GM23338 (cell line): ENCODE data around the gene RALY. TPM values are rescaled to one million over a fixed set of nuclear protein-coding genes. Genes with fewer than 3 reads are reported as not detected.

Source experiments
- ATAC-seq: fragments of 200-7000 bp; cut with Tn5 transposase; 3 replicates; pipeline ENCODE4 v1.9.1; 2020
- DNase-seq: peaks from one replicate; pipeline ENCODE4 v3.0.0-alpha.2; 2015; ENCODE audit warnings: low spot score
- H2AFZ ChIP-seq: fragments of 200-600 bp; sonication (generic); 2 replicates; pipeline ENCODE4 v1.8.0; 2016; ENCODE audit warnings: antibody characterized with exemption, mild to moderate bottlenecking, moderate library complexity
- H3F3A ChIP-seq: fragments of 200-600 bp; sonication (generic); replicated peaks from 2 replicates; pipeline ENCODE4 v1.8.0; 2017; ENCODE audit warnings: antibody characterized with exemption, mixed run types, low read depth
- H3K27ac ChIP-seq: fragments of 200-600 bp; sonication (generic); 2 replicates; pipeline ENCODE4 v1.6.1; 2016; ENCODE audit warnings: low read depth
- H3K27me3 ChIP-seq: fragments of 200-600 bp; sonication (generic); 2 replicates; pipeline ENCODE4 v1.8.0; 2016; ENCODE audit warnings: mild to moderate bottlenecking, mixed run types, moderate library complexity; ENCODE audit not compliant: insufficient read depth
- H3K36me3 ChIP-seq: fragments of 200-600 bp; sonication (generic); 2 replicates; pipeline ENCODE4 v1.8.0; 2016; ENCODE audit warnings: mild to moderate bottlenecking; ENCODE audit not compliant: insufficient read depth
- H3K4me1 ChIP-seq: fragments of 200-600 bp; sonication (generic); 2 replicates; pipeline ENCODE4 v1.8.0; 2016; ENCODE audit warnings: mild to moderate bottlenecking, moderate library complexity; ENCODE audit not compliant: insufficient read depth
- H3K4me2 ChIP-seq: fragments of 200-600 bp; sonication (generic); 2 replicates; pipeline ENCODE4 v1.7.1; 2017; ENCODE audit warnings: mixed run types
- H3K4me3 ChIP-seq: fragments of 200-600 bp; sonication (generic); 2 replicates; pipeline ENCODE4 v1.6.1; 2016; ENCODE audit warnings: mixed run types
- H3K79me2 ChIP-seq: fragments of 200-600 bp; sonication (generic); replicated peaks from 2 replicates; pipeline ENCODE4 v1.8.0; 2017; ENCODE audit warnings: mild to moderate bottlenecking; ENCODE audit not compliant: insufficient read depth
- H3K9me2 ChIP-seq: fragments of 200-600 bp; sonication (generic); 2 replicates; pipeline ENCODE4 v1.8.0; 2017; ENCODE audit not compliant: insufficient read depth
- H4K20me1 ChIP-seq: fragments of 200-600 bp; sonication (generic); replicated peaks from 2 replicates; pipeline ENCODE4 v1.8.0; 2017; ENCODE audit warnings: mild to moderate bottlenecking; ENCODE audit not compliant: insufficient read depth
- H3K27ac Mint-ChIP-seq: 2 replicates; pipeline ENCODE4 v1.8.0; 2020; ENCODE audit warnings: inconsistent platforms, mild to moderate bottlenecking, moderate library complexity, mixed read lengths
- H3K27me3 Mint-ChIP-seq: 3 replicates; pipeline ENCODE4 v1.8.0; 2022; ENCODE audit warnings: low read depth, mild to moderate bottlenecking, moderate library complexity, mixed read lengths, inconsistent platforms; ENCODE audit not compliant: insufficient read depth, poor library complexity
- H3K36me3 Mint-ChIP-seq: 3 replicates; pipeline ENCODE4 v1.8.0; 2021; ENCODE audit warnings: low read depth, mild to moderate bottlenecking, inconsistent platforms, moderate library complexity, mixed read lengths
- H3K4me1 Mint-ChIP-seq: 3 replicates; pipeline ENCODE4 v1.8.0; 2020; ENCODE audit warnings: mild to moderate bottlenecking, inconsistent platforms, mixed read lengths
- H3K4me3 Mint-ChIP-seq: 3 replicates; pipeline ENCODE4 v1.8.0; 2021; ENCODE audit warnings: moderate library complexity, mild to moderate bottlenecking, inconsistent platforms, mixed read lengths
- H3K9me3 Mint-ChIP-seq: 3 replicates; pipeline ENCODE4 v1.8.0; 2020; ENCODE audit warnings: moderate library complexity, mild to moderate bottlenecking, inconsistent platforms, mixed read lengths
- CTCF ChIP-seq, 2 experiments: fragments of 200-600 bp in 1 of 2; sonication (generic) in 1 of 2; conservative IDR thresholded peaks; 2 replicates each; pipeline versions ENCODE4 v1.5.1 to v1.6.1; 2016 to 2017; ENCODE audit warnings: antibody characterized with exemption in 2 of 2, low read depth in 2 of 2, mild to moderate bottlenecking in 2 of 2, moderate library complexity in 1 of 2
- EZH2phosphoT487 ChIP-seq: fragments of 200-600 bp; sonication (generic); IDR thresholded peaks from one replicate; pipeline ENCODE4 v1.8.1; 2018; ENCODE audit warnings: antibody characterized with exemption; ENCODE audit not compliant: unreplicated experiment
- NANOG ChIP-seq: IDR thresholded peaks from 2 replicates; pipeline ENCODE4 v1.6.1; 2016; ENCODE audit warnings: antibody characterized with exemption, borderline replicate concordance
- POLR2AphosphoS5 ChIP-seq: IDR thresholded peaks from 2 replicates; pipeline ENCODE4 v1.6.1; 2016; ENCODE audit warnings: antibody characterized with exemption, low read depth
- ZNF114 ChIP-seq: fragments of 250-450 bp; sonication (Bioruptor Pico); IDR thresholded peaks from 2 replicates; pipeline ENCODE4 v1.5.0; 2020; ENCODE audit warnings: mild to moderate bottlenecking, moderate library complexity
- ZNF331 ChIP-seq: fragments of 250-450 bp; sonication (Bioruptor Pico); IDR thresholded peaks from 2 replicates; pipeline ENCODE4 v1.5.0; 2020; ENCODE audit warnings: low read depth, mild to moderate bottlenecking, moderate library complexity
- ZNF462 ChIP-seq: fragments of 250-450 bp; sonication (Bioruptor Pico); IDR thresholded peaks from 2 replicates; pipeline ENCODE4 v1.5.0; 2020; ENCODE audit warnings: mild to moderate bottlenecking, moderate library complexity
- polyA plus RNA-seq: library from polyadenylated mRNA; unstranded; fragments of >200 nt; fragmentation: Nextera tagmentation; extraction: Ambion mirVana; gene quantifications from 2 replicates; pipeline ENCODE4 v1.2.1, GENCODE V29; 2016
- total RNA-seq: library from RNA; depleted of rRNA; stranded (reverse); fragments of >200 nt; shearing (Covaris generic); gene quantifications from 2 replicates; pipeline ENCODE4 v1.2.3, GENCODE V29; 2014
- TF ChIP-seq, protein P1 (sequence below): IDR thresholded peaks from one replicate; pipeline ENCODE4 v1.6.1; 2018; ENCODE audit warnings: antibody characterized with exemption; ENCODE audit not compliant: unreplicated experiment

Gene RALY
- total and polyA plus RNA-seq, 2 experiments from 2014 or later = 144 to 167 TPM

GRCh38 chr20:33986560-33987216 lies 7.0 kb upstream of the RALY start:
- no peak for DNase-seq
- Histone ChIP-seq H3K4me2 (no peak overlapping the region), H3K4me1 (peaks cover 8% of the 10 kb centered on the region), H3K27ac (no peak overlapping the region), H3F3A (no peaks in the 10 kb centered on the region), H3K36me3 (no peaks in the 10 kb centered on the region), H4K20me1 (no peaks in the 10 kb centered on the region), H3K9me2 (no peaks in the 10 kb centered on the region; the same call in 1 of the 2 replicates), H3K4me3 (no peak overlapping the region), H3K27me3 (no peaks in the 10 kb centered on the region), H3K79me2 (peaks cover 13% of the 10 kb centered on the region), H2AFZ (no peak overlapping the region)
- Mint-ChIP-seq H3K4me1 (peaks cover 3% of the 10 kb centered on the region), H3K9me3 (no peaks in the 10 kb centered on the region), H3K4me3 (no peak overlapping the region), H3K36me3 (peaks cover 12% of the 10 kb centered on the region; the same call in 2 of the 3 replicates), H3K27ac (no peak overlapping the region), H3K27me3 (peaks cover 3% of the 10 kb centered on the region)
- ATAC-seq = no peak
- no peak for TF ChIP-seq POLR2AphosphoS5
- no peak for TF ChIP-seq ZNF462 (CRISPR knock-in tag)
- TF ChIP-seq ZNF331 (CRISPR knock-in tag) = no peak
- TF ChIP-seq NANOG = no peak

- H3K27ac ChIP-seq = no peak overlapping the region
- Mint-ChIP-seq H3K4me1 (peaks cover 12% of the 10 kb centered on the region), H3K4me3 (no peak overlapping the region), H3K36me3 (peaks cover 13% of the 10 kb centered on the region), H3K27me3 (peaks cover 10% of the 10 kb centered on the region), H3K27ac (no peak overlapping the region), H3K9me3 (no peaks in the 10 kb centered on the region; the same call in 2 of the 3 replicates)
- no peaks in the 10 kb centered on the region for H3K36me3 ChIP-seq
- no peak overlapping the region for H3K4me2 ChIP-seq
- peaks cover 7% of the 10 kb centered on the region for H4K20me1 ChIP-seq
- ATAC-seq = no peak
- H3K4me3 ChIP-seq = no peak overlapping the region
- H2AFZ ChIP-seq = no peak overlapping the region
- H3K27me3 ChIP-seq = no peaks in the 10 kb centered on the region
- H3F3A ChIP-seq = 0 out of 2 replicates have a peak, but pooled peaks cover 4% of the 10 kb centered on the region
- no peaks in the 10 kb centered on the region; the same call in 1 of the 2 replicates for H3K9me2 ChIP-seq
- H3K79me2 ChIP-seq = peaks cover 30% of the 10 kb centered on the region
- H3K4me1 ChIP-seq = peaks cover 20% of the 10 kb centered on the region
- no peak for DNase-seq
- no peak for TF ChIP-seq CTCF (conservative IDR thresholded peaks at IDR 0.05; ENCODE audit: low read depth in 2 of 2)
- TF ChIP-seq ZNF114 (CRISPR knock-in tag) = no peak
- no peak for TF ChIP-seq EZH2phosphoT487
- TF ChIP-seq, protein P1, sequence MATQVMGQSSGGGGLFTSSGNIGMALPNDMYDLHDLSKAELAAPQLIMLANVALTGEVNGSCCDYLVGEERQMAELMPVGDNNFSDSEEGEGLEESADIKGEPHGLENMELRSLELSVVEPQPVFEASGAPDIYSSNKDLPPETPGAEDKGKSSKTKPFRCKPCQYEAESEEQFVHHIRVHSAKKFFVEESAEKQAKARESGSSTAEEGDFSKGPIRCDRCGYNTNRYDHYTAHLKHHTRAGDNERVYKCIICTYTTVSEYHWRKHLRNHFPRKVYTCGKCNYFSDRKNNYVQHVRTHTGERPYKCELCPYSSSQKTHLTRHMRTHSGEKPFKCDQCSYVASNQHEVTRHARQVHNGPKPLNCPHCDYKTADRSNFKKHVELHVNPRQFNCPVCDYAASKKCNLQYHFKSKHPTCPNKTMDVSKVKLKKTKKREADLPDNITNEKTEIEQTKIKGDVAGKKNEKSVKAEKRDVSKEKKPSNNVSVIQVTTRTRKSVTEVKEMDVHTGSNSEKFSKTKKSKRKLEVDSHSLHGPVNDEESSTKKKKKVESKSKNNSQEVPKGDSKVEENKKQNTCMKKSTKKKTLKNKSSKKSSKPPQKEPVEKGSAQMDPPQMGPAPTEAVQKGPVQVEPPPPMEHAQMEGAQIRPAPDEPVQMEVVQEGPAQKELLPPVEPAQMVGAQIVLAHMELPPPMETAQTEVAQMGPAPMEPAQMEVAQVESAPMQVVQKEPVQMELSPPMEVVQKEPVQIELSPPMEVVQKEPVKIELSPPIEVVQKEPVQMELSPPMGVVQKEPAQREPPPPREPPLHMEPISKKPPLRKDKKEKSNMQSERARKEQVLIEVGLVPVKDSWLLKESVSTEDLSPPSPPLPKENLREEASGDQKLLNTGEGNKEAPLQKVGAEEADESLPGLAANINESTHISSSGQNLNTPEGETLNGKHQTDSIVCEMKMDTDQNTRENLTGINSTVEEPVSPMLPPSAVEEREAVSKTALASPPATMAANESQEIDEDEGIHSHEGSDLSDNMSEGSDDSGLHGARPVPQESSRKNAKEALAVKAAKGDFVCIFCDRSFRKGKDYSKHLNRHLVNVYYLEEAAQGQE = no peak
Measured at GRCh38 chr20:33990075-33990474, 3.6 kb upstream of the RALY start.
